Fibroblast of mammary gland (primary cell): ENCODE data around the gene ABO.
"Not testable (repeated sequence)": the region's sequence is repeated elsewhere in the genome, so short reads cannot be mapped to it uniquely, and the experiment has no call there.

Experiments
- DNase-seq: peaks from one replicate; pipeline ENCODE4 v3.0.0-alpha.2; 2010; ENCODE audit warnings: low read depth
- H3K4me3 ChIP-seq: 2 replicates; pipeline ENCODE4 v1.5.1; 2011; ENCODE audit warnings: low read depth, mild to moderate bottlenecking, low read length, moderate library complexity; ENCODE audit not compliant: control insufficient read depth
- TF ChIP-seq, protein P1 (sequence below): conservative IDR thresholded peaks from 2 replicates; pipeline ENCODE4 v1.5.1; 2011; ENCODE audit warnings: low read depth, low read length, inconsistent platforms; ENCODE audit not compliant: control insufficient read depth, insufficient read depth

The ABO gene

DNA sequence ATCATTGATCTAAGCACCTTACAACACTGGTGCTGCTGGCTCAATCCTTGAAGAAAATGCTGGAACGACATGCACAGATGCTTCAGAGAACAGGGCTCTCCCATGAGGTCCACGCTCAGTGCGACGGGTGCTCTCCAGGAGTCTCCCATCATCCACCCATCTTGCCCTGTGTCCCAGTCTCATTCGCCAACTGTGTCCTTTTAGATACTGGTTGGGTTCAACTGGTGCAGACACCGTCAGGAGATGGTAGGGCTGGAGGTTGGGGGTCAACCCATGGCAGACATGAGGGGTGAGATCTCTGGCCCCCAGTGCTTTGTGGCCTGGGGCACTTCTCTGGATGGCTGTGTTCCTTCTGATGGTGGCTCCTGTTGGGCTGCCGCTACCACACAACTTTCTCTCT lies 64.4 kb downstream of the ABO start:
- DNase-seq = no peak
- no peak overlapping the region for H3K4me3 ChIP-seq
- TF ChIP-seq, protein P1, sequence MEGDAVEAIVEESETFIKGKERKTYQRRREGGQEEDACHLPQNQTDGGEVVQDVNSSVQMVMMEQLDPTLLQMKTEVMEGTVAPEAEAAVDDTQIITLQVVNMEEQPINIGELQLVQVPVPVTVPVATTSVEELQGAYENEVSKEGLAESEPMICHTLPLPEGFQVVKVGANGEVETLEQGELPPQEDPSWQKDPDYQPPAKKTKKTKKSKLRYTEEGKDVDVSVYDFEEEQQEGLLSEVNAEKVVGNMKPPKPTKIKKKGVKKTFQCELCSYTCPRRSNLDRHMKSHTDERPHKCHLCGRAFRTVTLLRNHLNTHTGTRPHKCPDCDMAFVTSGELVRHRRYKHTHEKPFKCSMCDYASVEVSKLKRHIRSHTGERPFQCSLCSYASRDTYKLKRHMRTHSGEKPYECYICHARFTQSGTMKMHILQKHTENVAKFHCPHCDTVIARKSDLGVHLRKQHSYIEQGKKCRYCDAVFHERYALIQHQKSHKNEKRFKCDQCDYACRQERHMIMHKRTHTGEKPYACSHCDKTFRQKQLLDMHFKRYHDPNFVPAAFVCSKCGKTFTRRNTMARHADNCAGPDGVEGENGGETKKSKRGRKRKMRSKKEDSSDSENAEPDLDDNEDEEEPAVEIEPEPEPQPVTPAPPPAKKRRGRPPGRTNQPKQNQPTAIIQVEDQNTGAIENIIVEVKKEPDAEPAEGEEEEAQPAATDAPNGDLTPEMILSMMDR = no peak

DNA sequence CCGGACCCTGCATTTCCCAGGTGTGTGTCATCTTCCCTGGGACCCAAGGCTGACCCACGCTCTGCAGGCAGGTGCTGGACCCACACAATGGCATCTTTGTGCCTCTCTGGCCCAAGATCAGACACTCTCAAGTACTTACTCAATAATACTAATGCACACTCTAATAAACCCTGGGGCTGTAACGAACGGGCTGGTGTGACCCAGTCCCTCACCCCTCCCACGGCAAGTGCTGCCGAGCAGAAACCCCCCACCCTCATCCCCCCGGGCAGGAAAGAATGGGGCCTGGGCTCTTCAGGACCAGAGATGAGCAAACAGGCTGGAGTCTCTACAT lies 64.8 kb downstream of the ABO start:
- TF ChIP-seq, protein P1 = no peak
- H3K4me3 ChIP-seq = no peak overlapping the region
- DNase-seq = no peak

- DNase-seq, H3K4me3 ChIP-seq: not testable (repeated sequence)
Observed at GRCh38 chr9:133209327-133210201, 65.4 kb downstream of the ABO start.

- DNase-seq, H3K4me3 ChIP-seq: not testable (repeated sequence)
Observed at GRCh38 chr9:133208880-133209300, 66.1 kb downstream of the ABO start, which contains the start of gene OBP2B. OBP2B (minus strand) TSS chr9:133209250; CDS start chr9:133209199, 51 bp downstream.

DNA sequence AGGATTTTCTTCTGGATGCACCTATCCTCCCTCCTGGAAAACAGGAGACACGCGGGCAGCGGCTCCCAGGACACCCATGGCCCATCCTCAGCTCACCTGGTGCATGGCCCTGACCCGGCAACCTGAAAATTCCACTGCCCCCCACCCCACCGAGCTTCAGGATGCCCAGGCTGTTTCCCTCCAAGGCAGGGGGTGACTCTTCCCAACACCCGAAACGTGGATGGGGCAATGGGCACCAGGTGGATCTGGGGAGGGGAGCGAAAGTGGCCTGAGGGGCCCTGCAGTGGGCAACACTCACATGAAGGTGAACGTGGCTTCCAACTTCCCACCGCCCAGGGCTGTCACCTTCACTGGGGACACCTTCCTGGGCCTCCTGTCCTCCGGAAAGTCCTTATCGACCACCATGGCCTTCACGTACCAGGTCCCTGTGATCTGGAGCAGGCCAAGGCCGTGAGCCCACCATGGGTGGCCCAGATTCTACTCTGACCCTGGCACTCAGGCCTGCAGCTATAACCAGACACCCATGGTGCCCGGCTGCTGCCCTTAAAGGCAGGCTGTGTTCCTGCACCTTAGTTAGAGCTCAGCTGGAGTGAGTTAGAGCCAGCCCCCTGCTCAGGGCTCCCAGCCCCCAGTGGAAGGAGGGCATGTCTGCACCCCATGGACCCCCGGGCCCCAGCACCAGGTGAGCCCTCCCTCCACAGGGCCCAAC lies 66.7 kb downstream of the ABO start:
- not testable (repeated sequence) for DNase-seq

DNA sequence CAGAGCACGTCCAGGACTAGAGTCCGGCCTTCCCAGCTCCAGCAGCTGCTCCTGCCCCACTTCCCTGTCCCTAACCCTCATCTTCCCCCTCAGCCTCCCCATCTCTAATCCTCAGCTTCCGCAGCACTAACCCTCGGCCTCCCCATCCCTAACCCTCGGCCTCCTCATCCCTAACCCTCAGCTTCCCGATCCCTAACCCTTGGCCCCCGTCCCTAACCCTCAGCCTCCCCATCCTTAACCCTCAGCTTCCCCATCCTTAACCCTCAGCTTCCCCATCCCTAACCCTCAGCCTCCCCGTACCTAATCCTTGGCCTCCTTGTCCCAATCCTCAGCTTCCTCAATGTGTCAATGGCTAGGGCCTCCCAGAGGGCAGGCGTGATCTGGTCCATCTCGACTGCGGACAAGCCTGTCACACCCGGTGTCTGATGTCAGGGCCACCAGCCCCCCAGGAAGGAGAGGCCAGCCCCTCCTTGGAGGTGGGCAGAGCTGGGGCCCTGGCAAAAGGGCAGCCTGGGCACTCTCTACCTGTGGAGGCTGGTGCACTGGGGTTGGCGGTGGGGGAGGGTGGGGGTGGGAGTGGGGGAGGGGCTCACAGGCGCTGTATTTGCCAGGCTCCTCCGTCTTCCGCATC lies 67.3 kb downstream of the ABO start:
- no peak overlapping the region for H3K4me3 ChIP-seq
- no peak for DNase-seq
- TF ChIP-seq, protein P1 = no peak

More for the DNA sequence above, 66.7 kb downstream of the ABO start:
- H3K4me3 ChIP-seq = not testable (repeated sequence)

- no peak for DNase-seq
- H3K4me3 ChIP-seq = no peak overlapping the region
- TF ChIP-seq, protein P1 = no peak
Observed at GRCh38 chr9:133207021-133207531, 67.9 kb downstream of the ABO start.
